GM23338 (cell line): Measurements from ENCODE around the gene NPC1.

Experiments used
- CREB1 ChIP-seq: fragments of 250-450 bp; sonication (Bioruptor Pico); IDR thresholded peaks from 2 replicates; pipeline ENCODE4 v1.5.0; 2020; ENCODE audit warnings: low read depth, mild to moderate bottlenecking, moderate library complexity
- CTCF ChIP-seq, 2 experiments: fragments of 200-600 bp in 1 of 2; sonication (generic) in 1 of 2; conservative IDR thresholded peaks; 2 replicates each; pipeline versions ENCODE4 v1.5.1 to v1.6.1; 2016 to 2017; ENCODE audit warnings: antibody characterized with exemption in 2 of 2, low read depth in 2 of 2, mild to moderate bottlenecking in 2 of 2, moderate library complexity in 1 of 2
- ETS1 ChIP-seq: IDR thresholded peaks from 2 replicates; pipeline ENCODE4 v1.6.1; 2016; ENCODE audit warnings: antibody characterized with exemption
- EZH2 ChIP-seq: fragments of 200-600 bp; sonication (generic); IDR thresholded peaks from one replicate; pipeline ENCODE4 v1.8.0; 2017; ENCODE audit warnings: antibody characterized with exemption, mild to moderate bottlenecking, low read depth; ENCODE audit not compliant: unreplicated experiment
- EZH2phosphoT487 ChIP-seq: fragments of 200-600 bp; sonication (generic); IDR thresholded peaks from one replicate; pipeline ENCODE4 v1.8.1; 2018; ENCODE audit warnings: antibody characterized with exemption; ENCODE audit not compliant: unreplicated experiment
- POLR2AphosphoS5 ChIP-seq: IDR thresholded peaks from 2 replicates; pipeline ENCODE4 v1.6.1; 2016; ENCODE audit warnings: antibody characterized with exemption, low read depth
- REST ChIP-seq: IDR thresholded peaks from one replicate; pipeline ENCODE4 v1.6.1; 2018; ENCODE audit warnings: antibody characterized with exemption; ENCODE audit not compliant: unreplicated experiment
- STAT1 ChIP-seq: IDR thresholded peaks from one replicate; pipeline ENCODE4 v1.6.1; 2016; ENCODE audit warnings: antibody characterized with exemption; ENCODE audit not compliant: unreplicated experiment

GRCh38 chr18:23567671-23568070 is 18.6 kb downstream of the NPC1 start:
- TF ChIP-seq CTCF (conservative IDR thresholded peaks at IDR 0.05; ENCODE audit: low read depth in 2 of 2) (no peak), ETS1 (no peak), POLR2AphosphoS5 (no peak), CREB1 (no peak), EZH2 (no peak), EZH2phosphoT487 (no peak), REST (no peak), STAT1 (no peak)
